Mucosa of descending colon (tissue), 3 donors: ENCODE results near the gene LRP2BP. TPM values are rescaled to one million over a fixed set of nuclear protein-coding genes. Genes with fewer than 3 reads are reported as not detected.

ENCODE experiments used
- ATAC-seq: fragments of 200-7000 bp; cut with Tn5 transposase; one replicate; pipeline ENCODE4 v1.9.1; 2020; ENCODE audit warnings: mild to moderate bottlenecking, moderate library complexity
- DNase-seq, 3 donors: peaks; one replicate each; pipeline ENCODE4 v3.0.0-alpha.2; 2020
- H3K36me3 ChIP-seq: fragments of 200-600 bp; one replicate; pipeline ENCODE4 v1.8.0; 2021; ENCODE audit warnings: low read depth, mild to moderate bottlenecking
- H3K4me1 ChIP-seq: fragments of 200-600 bp; one replicate; pipeline ENCODE4 v1.8.0; 2021; ENCODE audit warnings: low read depth, mild to moderate bottlenecking
- H3K4me3 ChIP-seq: fragments of 200-600 bp; one replicate; pipeline ENCODE4 v1.8.0; 2021; ENCODE audit warnings: mild to moderate bottlenecking
- H3K9me3 ChIP-seq: fragments of 200-600 bp; one replicate; pipeline ENCODE4 v1.8.0; 2021; ENCODE audit warnings: mild to moderate bottlenecking
- CTCF ChIP-seq: fragments of 200-600 bp; IDR thresholded peaks from one replicate; pipeline ENCODE4 v1.8.0; 2022; ENCODE audit warnings: antibody characterized with exemption, mild to moderate bottlenecking
- intact Hi-C, 2 donors: fragments of 100-400 bp; cut with DNase I in 1 of 2; cut with micrococcal nuclease in 1 of 2; formaldehyde crosslinking; loops; one replicate each; pipeline versions ENCODE4 v1.11.0 to v1.11.1; 2022; cut with DNase I, micrococcal nuclease
- total RNA-seq, 3 donors: library from RNA; stranded (reverse); fragmentation: NEBNext Ultra II Directional in 2 of 3; extraction: Animal tissue kit (Norgen Biotek cat#: 25700) in 2 of 3; gene quantifications; one replicate each; pipeline versions ENCODE4 v1.2.1 to v1.2.4, GENCODE V29; 2021 to 2023
- donor health status: DM: no; HTN: no; CAD: no; lungs with moderate emphysema.
- donor health status: DM: no; HTN: no; CAD: no.
- donor health status: DM: no; HTN: yes; CAD: no.

Gene LRP2BP
- total RNA-seq, 3 donors from 2014 or later = 0.35 to 1.3 (median 0.41) TPM

- Histone ChIP-seq H3K4me1 (no peaks in the 10 kb centered on the region), H3K36me3 (no peaks in the 10 kb centered on the region), H3K4me3 (no peak overlapping the region), H3K9me3 (no peaks in the 10 kb centered on the region)
- intact Hi-C loops = no loop called here
- ATAC-seq (no peak), DNase-seq (no peak)
- no peak for TF ChIP-seq CTCF
These were observed 43.0 kb downstream of the LRP2BP start for GRCh38 chr4:185352741-185353140.

GRCh38 chr4:185352202-185352601 is 43.5 kb downstream of the LRP2BP start:
- no peak for TF ChIP-seq CTCF
- no peak overlapping the region for H3K4me3 ChIP-seq
- DNase-seq (no peak), ATAC-seq (no peak)
- H3K4me1 ChIP-seq = no peaks in the 10 kb centered on the region
- intact Hi-C loops = no loop called here
- no peaks in the 10 kb centered on the region for H3K36me3 ChIP-seq
- no peaks in the 10 kb centered on the region for H3K9me3 ChIP-seq

- TF ChIP-seq CTCF = no peak
- no peaks in the 10 kb centered on the region for H3K36me3 ChIP-seq
- H3K9me3 ChIP-seq = no peaks in the 10 kb centered on the region
- no peaks in the 10 kb centered on the region for H3K4me1 ChIP-seq
- ATAC-seq = no peak
- DNase-seq = no peak
- intact Hi-C loops = no loop called here
- H3K4me3 ChIP-seq = no peak overlapping the region
These were observed 44.0 kb downstream of the LRP2BP start for GRCh38 chr4:185351691-185352090.

- Histone ChIP-seq H3K36me3 (no peaks in the 10 kb centered on the region), H3K4me3 (no peak overlapping the region), H3K4me1 (no peaks in the 10 kb centered on the region), H3K9me3 (no peaks in the 10 kb centered on the region)
- ATAC-seq (no peak), DNase-seq (no peak)
- no peak for TF ChIP-seq CTCF
- intact Hi-C loops = no loop called here
These were observed 48.6 kb downstream of the LRP2BP start for GRCh38 chr4:185346975-185347601.

GRCh38 chr4:185344743-185345538 is 50.8 kb downstream of the LRP2BP start:
- intact Hi-C loops = no loop called here
- H3K36me3 ChIP-seq = no peaks in the 10 kb centered on the region
- no peak for DNase-seq

More at GRCh38 chr4:185344743-185345538, 50.8 kb downstream of the LRP2BP start:
- no peak overlapping the region for H3K4me3 ChIP-seq
- TF ChIP-seq CTCF = no peak
- no peak for ATAC-seq
- no peaks in the 10 kb centered on the region for H3K9me3 ChIP-seq
- no peaks in the 10 kb centered on the region for H3K4me1 ChIP-seq
